Measurements from ENCODE around the gene CIPC.
A peak's percentile ranks its signal among the peaks of the same experiment; 100 is the strongest.

The CIPC gene

GRCh38 chr14:77097700-77098528 lies at the start of gene CIPC:
Gene CIPC, plus strand, starts transcription at chr14:77098258. Its CDS starts 7,451 bp downstream, at chr14:77105709.
- H3K4me3 ChIP-seq (ENCODE audit: low read depth, low read length): peak within 1 kb of the TSS; percentile 100
- in situ Hi-C loops (cut with HindIII; ENCODE audit: low sequenced_read_pairs): no loop called here
- no peak for TF ChIP-seq CTCF (IDR thresholded peaks at IDR 0.05; ENCODE audit: low read depth, low read length)
- peak; percentile 99 for DNase-seq (ENCODE audit: low read depth, low spot score)

GRCh38 chr14:77051116-77051515 lies 46.9 kb upstream of the CIPC start:
- in situ Hi-C loops (cut with HindIII; ENCODE audit: low sequenced_read_pairs): no loop called here
- DNase-seq (ENCODE audit: low read depth, low spot score): no peak
- no peak overlapping the region for H3K4me3 ChIP-seq (ENCODE audit: low read depth, low read length)
- no peak for TF ChIP-seq CTCF (IDR thresholded peaks at IDR 0.05; ENCODE audit: low read depth, low read length)

GRCh38 chr14:77052281-77053044 lies 45.6 kb upstream of the CIPC start:
- in situ Hi-C loops (cut with HindIII; ENCODE audit: low sequenced_read_pairs): no loop called here
- H3K4me3 ChIP-seq (ENCODE audit: low read depth, low read length): no peak overlapping the region
- no peak for DNase-seq (ENCODE audit: low read depth, low spot score)

GRCh38 chr14:77053046-77053841 lies 44.8 kb upstream of the CIPC start:
- peak; percentile 69 for DNase-seq (ENCODE audit: low read depth, low spot score)
- TF ChIP-seq CTCF (IDR thresholded peaks at IDR 0.05; ENCODE audit: low read depth, low read length): peak; percentile 90
- H3K4me3 ChIP-seq (ENCODE audit: low read depth, low read length): no peak overlapping the region
- in situ Hi-C loops (cut with HindIII; ENCODE audit: low sequenced_read_pairs): no loop called here

More at GRCh38 chr14:77052281-77053044, 45.6 kb upstream of the CIPC start:
- no peak for TF ChIP-seq CTCF (IDR thresholded peaks at IDR 0.05; ENCODE audit: low read depth, low read length)

GRCh38 chr14:77055306-77055705 lies 42.8 kb upstream of the CIPC start:
- no peak for DNase-seq (ENCODE audit: low read depth, low spot score)
- in situ Hi-C loops (cut with HindIII; ENCODE audit: low sequenced_read_pairs): no loop called here
- no peak overlapping the region for H3K4me3 ChIP-seq (ENCODE audit: low read depth, low read length)
- TF ChIP-seq CTCF (IDR thresholded peaks at IDR 0.05; ENCODE audit: low read depth, low read length): no peak

- in situ Hi-C loops (cut with HindIII; ENCODE audit: low sequenced_read_pairs): no loop called here
- DNase-seq (ENCODE audit: low read depth, low spot score): no peak
- TF ChIP-seq CTCF (IDR thresholded peaks at IDR 0.05; ENCODE audit: low read depth, low read length): no peak
- H3K4me3 ChIP-seq (ENCODE audit: low read depth, low read length): no peak overlapping the region
Measured at GRCh38 chr14:77055981-77056380, 42.1 kb upstream of the CIPC start.

All from astrocyte of the spinal cord (primary cell).